DOHH2 (cell line): ENCODE data around the gene TNRC6B.
"Not testable (repeated sequence)": the region's sequence is repeated elsewhere in the genome, so short reads cannot be mapped to it uniquely, and the experiment has no call there.

ENCODE experiments used
- H3F3A ChIP-seq: fragments of 200-600 bp; sonication (generic), shearing (Covaris generic); 2 replicates; pipeline ENCODE4 v1.6.0; 2016; ENCODE audit warnings: antibody characterized with exemption, mild to moderate bottlenecking; ENCODE audit not compliant: control insufficient read depth, insufficient read depth
- H3K27ac ChIP-seq: fragments of 200-600 bp; sonication (generic); 2 replicates; pipeline ENCODE4 v1.5.1; 2014; ENCODE audit warnings: low read depth, mild to moderate bottlenecking, low read length, moderate library complexity
- H3K27me3 ChIP-seq: fragments of 200-600 bp; sonication (generic); 2 replicates; pipeline ENCODE4 v1.6.1; 2014; ENCODE audit warnings: mild to moderate bottlenecking, low read length, mixed read lengths; ENCODE audit not compliant: control insufficient read depth
- H3K36me3 ChIP-seq: fragments of 200-600 bp; sonication (generic); 2 replicates; pipeline ENCODE4 v1.6.1; 2014; ENCODE audit warnings: mild to moderate bottlenecking, low read length, moderate library complexity, mixed read lengths; ENCODE audit not compliant: control insufficient read depth
- H3K4me1 ChIP-seq: fragments of 200-600 bp; sonication (generic); 2 replicates; pipeline ENCODE4 v1.6.1; 2014; ENCODE audit warnings: mild to moderate bottlenecking, low read length, mixed read lengths; ENCODE audit not compliant: control insufficient read depth
- H3K4me2 ChIP-seq: fragments of 200-600 bp; sonication (generic); 2 replicates; pipeline ENCODE4 v1.6.0; 2014; ENCODE audit warnings: mild to moderate bottlenecking, low read length, moderate library complexity
- H3K4me3 ChIP-seq: fragments of 200-600 bp; sonication (generic); 2 replicates; pipeline ENCODE4 v1.5.1; 2014; ENCODE audit warnings: mild to moderate bottlenecking, low read length, mixed read lengths
- H3K79me2 ChIP-seq: fragments of 200-600 bp; sonication (generic); 2 replicates; pipeline ENCODE4 v1.6.1; 2014; ENCODE audit warnings: mild to moderate bottlenecking, low read length, mixed read lengths; ENCODE audit not compliant: control insufficient read depth
- H3K9me2 ChIP-seq: fragments of 200-600 bp; sonication (generic); replicated peaks from 2 replicates; pipeline ENCODE4 v1.6.1; 2014; ENCODE audit warnings: mild to moderate bottlenecking, low read length, mixed read lengths; ENCODE audit not compliant: control insufficient read depth
- H3K9me3 ChIP-seq: fragments of 200-600 bp; sonication (generic); 2 replicates; pipeline ENCODE4 v1.6.1; 2014; ENCODE audit warnings: antibody characterized with exemption, low read length, mixed read lengths; ENCODE audit not compliant: control insufficient read depth, insufficient read depth
- H4K20me1 ChIP-seq: fragments of 200-600 bp; sonication (generic); 2 replicates; pipeline ENCODE4 v1.6.0; 2014; ENCODE audit warnings: low read depth, mild to moderate bottlenecking, antibody characterized with exemption, low read length, moderate library complexity; ENCODE audit not compliant: control insufficient read depth, insufficient read depth
- CTCF ChIP-seq: fragments of 200-600 bp; sonication (generic); IDR thresholded peaks from one replicate; pipeline ENCODE4 v1.5.1; 2014; ENCODE audit warnings: antibody characterized with exemption, mild to moderate bottlenecking, low read depth, low read length; ENCODE audit not compliant: poor library complexity, severe bottlenecking
- EZH2phosphoT487 ChIP-seq: fragments of 200-600 bp; sonication (generic); IDR thresholded peaks from 2 replicates; pipeline ENCODE4 v1.6.1; 2017; ENCODE audit warnings: borderline replicate concordance, mild to moderate bottlenecking, antibody characterized with exemption, low read length, moderate library complexity, mixed read lengths

Gene TNRC6B

GRCh38 chr22:40183029-40183581 is 5.4 kb downstream of the TNRC6B start:
- no peak overlapping the region for H3K27ac ChIP-seq
- H3K4me2 ChIP-seq = no peak overlapping the region
- H3K4me3 ChIP-seq = no peak overlapping the region

GRCh38 chr22:40183603-40184002 is 5.9 kb downstream of the TNRC6B start:
- not testable (repeated sequence) for H3F3A ChIP-seq, H3K4me2 ChIP-seq, H3K27ac ChIP-seq, H3K36me3 ChIP-seq, H3K9me3 ChIP-seq, H3K4me3 ChIP-seq, H3K27me3 ChIP-seq, H3K9me2 ChIP-seq
- peaks cover 98% of the 10 kb centered on the region for H3K79me2 ChIP-seq
- peaks cover 18% of the 10 kb centered on the region for H4K20me1 ChIP-seq
- peaks cover 24% of the 10 kb centered on the region for H3K4me1 ChIP-seq

More at GRCh38 chr22:40183029-40183581, 5.4 kb downstream of the TNRC6B start:
- H3K9me2 ChIP-seq = no peaks in the 10 kb centered on the region
- peaks cover 1% of the 10 kb centered on the region; the same call in 1 of the 2 replicates for H3F3A ChIP-seq
- peaks cover 24% of the 10 kb centered on the region for H3K4me1 ChIP-seq
- H3K36me3 ChIP-seq = peaks cover 6% of the 10 kb centered on the region
- no peaks in the 10 kb centered on the region for H3K9me3 ChIP-seq
- H3K79me2 ChIP-seq = peaks cover 98% of the 10 kb centered on the region
- no peaks in the 10 kb centered on the region for H3K27me3 ChIP-seq
- H4K20me1 ChIP-seq = peaks cover 18% of the 10 kb centered on the region
- TF ChIP-seq CTCF (no peak), EZH2phosphoT487 (no peak)

GRCh38 chr22:40187389-40187788 is 9.7 kb downstream of the TNRC6B start:
- H3K79me2 ChIP-seq = peaks cover 96% of the 10 kb centered on the region
- no peaks in the 10 kb centered on the region for H3F3A ChIP-seq
- H3K9me2 ChIP-seq = no peaks in the 10 kb centered on the region
- H3K27me3 ChIP-seq = no peaks in the 10 kb centered on the region
- H3K4me3 ChIP-seq = no peak overlapping the region
- peaks cover 12% of the 10 kb centered on the region for H3K4me1 ChIP-seq
- peaks cover 20% of the 10 kb centered on the region for H4K20me1 ChIP-seq
- TF ChIP-seq EZH2phosphoT487 (no peak), CTCF (no peak)
- H3K4me2 ChIP-seq = no peak overlapping the region
- no peak overlapping the region for H3K27ac ChIP-seq
- H3K9me3 ChIP-seq = no peaks in the 10 kb centered on the region
- H3K36me3 ChIP-seq = no peaks in the 10 kb centered on the region

- H3K4me1 ChIP-seq = peaks cover 20% of the 10 kb centered on the region
- H3K4me3 ChIP-seq = no peak overlapping the region
- H4K20me1 ChIP-seq = peaks cover 20% of the 10 kb centered on the region
- H3K27me3 ChIP-seq = no peaks in the 10 kb centered on the region
- no peaks in the 10 kb centered on the region for H3F3A ChIP-seq
- no peaks in the 10 kb centered on the region for H3K36me3 ChIP-seq
- no peak for TF ChIP-seq EZH2phosphoT487
- no peak for TF ChIP-seq CTCF
- H3K27ac ChIP-seq = no peak overlapping the region
- H3K9me3 ChIP-seq = no peaks in the 10 kb centered on the region
- H3K4me2 ChIP-seq = no peak overlapping the region
- H3K9me2 ChIP-seq = no peaks in the 10 kb centered on the region
- H3K79me2 ChIP-seq = peaks cover 96% of the 10 kb centered on the region
These were observed 12.3 kb downstream of the TNRC6B start for GRCh38 chr22:40189997-40190396.
